Activated CD8-positive, alpha-beta T cell treated with anti-CD3 and anti-CD28 coated beads for 36 hours (primary cell): ENCODE results near the gene NDOR1. TPM values are rescaled to one million over a fixed set of nuclear protein-coding genes. Genes with fewer than 3 reads are reported as not detected.

Source experiments
- ATAC-seq: fragments of 200-7000 bp; cut with Tn5 transposase; one replicate; pipeline ENCODE4 v1.10.0; 2021; ENCODE audit warnings: mild to moderate bottlenecking, moderate library complexity
- CTCF ChIA-PET: fragments of 350-600 bp; sonication (Branson Sonifier 250); formaldehyde crosslinking; loops from one replicate; lab custom pipeline; 2021; ENCODE audit warnings: antibody characterized with exemption; lab: Charles Lee
- POLR2A ChIA-PET: fragments of 350-600 bp; sonication (Branson Sonifier 250); formaldehyde crosslinking; loops from one replicate; lab custom pipeline; 2021; ENCODE audit warnings: antibody characterized with exemption; lab: Charles Lee
- DNase-seq: peaks from one replicate; pipeline ENCODE4 v3.0.0-alpha.2; 2020
- H3K27ac Mint-ChIP-seq: one replicate; pipeline ENCODE4 v1.8.0; 2021; ENCODE audit warnings: mild to moderate bottlenecking, mixed read lengths
- H3K27me3 Mint-ChIP-seq: one replicate; pipeline ENCODE4 v1.8.0; 2021; ENCODE audit warnings: mixed read lengths
- H3K36me3 Mint-ChIP-seq: one replicate; pipeline ENCODE4 v1.8.0; 2021; ENCODE audit warnings: low read depth, mixed read lengths
- H3K4me1 Mint-ChIP-seq: one replicate; pipeline ENCODE4 v1.8.0; 2021; ENCODE audit warnings: low read depth, mixed read lengths
- H3K4me3 Mint-ChIP-seq: one replicate; pipeline ENCODE4 v1.8.0; 2021; ENCODE audit warnings: mild to moderate bottlenecking, moderate library complexity, mixed read lengths
- H3K9me3 Mint-ChIP-seq: one replicate; pipeline ENCODE4 v1.8.0; 2021; ENCODE audit warnings: mixed read lengths
- intact Hi-C: fragments of 100-400 bp; cut with micrococcal nuclease; formaldehyde crosslinking; loops from one replicate; pipeline ENCODE4 v1.10.0; 2022
- total RNA-seq, 2 experiments: library from RNA; stranded (reverse); gene quantifications; one replicate each; pipeline ENCODE4 v1.2.3, GENCODE V29; 2021
- TF ChIP-seq, protein P1 (sequence below): fragments of 200-600 bp; IDR thresholded peaks from one replicate; pipeline ENCODE4 v1.8.0; 2022; ENCODE audit warnings: antibody characterized with exemption, mild to moderate bottlenecking

The NDOR1 gene
- total RNA-seq, 2 experiments from 2014 or later = 29.5 to 30.7 TPM

DNA sequence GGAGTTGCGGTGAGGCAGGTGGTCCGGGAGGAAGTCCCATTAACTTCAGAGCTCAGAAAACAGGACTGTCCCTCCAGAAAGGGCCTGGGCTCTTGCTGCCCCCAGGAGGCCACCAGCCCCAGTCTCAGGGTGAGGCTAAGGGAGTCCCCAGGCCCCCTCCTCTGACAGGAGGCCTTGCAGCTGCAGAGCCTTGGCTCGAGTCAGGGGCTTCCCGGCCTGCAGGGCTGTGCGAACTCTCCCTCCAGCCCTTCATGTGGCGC lies 42.3 kb downstream of the NDOR1 start:
- ATAC-seq (no peak), DNase-seq (no peak)
- no peaks in the 10 kb centered on the region for H3K27me3 Mint-ChIP-seq
- H3K9me3 Mint-ChIP-seq = no peaks in the 10 kb centered on the region
- POLR2A ChIA-PET = interaction anchor here (0.7 kb wide), 1 partner anchor 9 kb away, joined by 3 read pairs; no protein-coding TSS in a partner anchor
- H3K4me3 Mint-ChIP-seq = no peak overlapping the region
- no peak overlapping the region for H3K27ac Mint-ChIP-seq
- H3K36me3 Mint-ChIP-seq = peaks cover 11% of the 10 kb centered on the region
- CTCF ChIA-PET = interaction anchor here (0.9 kb wide), 1 partner anchor 11 kb away, joined by 3 read pairs; no protein-coding TSS in a partner anchor
- intact Hi-C loops = no loop called here
- TF ChIP-seq, protein P1, sequence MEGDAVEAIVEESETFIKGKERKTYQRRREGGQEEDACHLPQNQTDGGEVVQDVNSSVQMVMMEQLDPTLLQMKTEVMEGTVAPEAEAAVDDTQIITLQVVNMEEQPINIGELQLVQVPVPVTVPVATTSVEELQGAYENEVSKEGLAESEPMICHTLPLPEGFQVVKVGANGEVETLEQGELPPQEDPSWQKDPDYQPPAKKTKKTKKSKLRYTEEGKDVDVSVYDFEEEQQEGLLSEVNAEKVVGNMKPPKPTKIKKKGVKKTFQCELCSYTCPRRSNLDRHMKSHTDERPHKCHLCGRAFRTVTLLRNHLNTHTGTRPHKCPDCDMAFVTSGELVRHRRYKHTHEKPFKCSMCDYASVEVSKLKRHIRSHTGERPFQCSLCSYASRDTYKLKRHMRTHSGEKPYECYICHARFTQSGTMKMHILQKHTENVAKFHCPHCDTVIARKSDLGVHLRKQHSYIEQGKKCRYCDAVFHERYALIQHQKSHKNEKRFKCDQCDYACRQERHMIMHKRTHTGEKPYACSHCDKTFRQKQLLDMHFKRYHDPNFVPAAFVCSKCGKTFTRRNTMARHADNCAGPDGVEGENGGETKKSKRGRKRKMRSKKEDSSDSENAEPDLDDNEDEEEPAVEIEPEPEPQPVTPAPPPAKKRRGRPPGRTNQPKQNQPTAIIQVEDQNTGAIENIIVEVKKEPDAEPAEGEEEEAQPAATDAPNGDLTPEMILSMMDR = no peak
- peaks cover 11% of the 10 kb centered on the region for H3K4me1 Mint-ChIP-seq

DNA sequence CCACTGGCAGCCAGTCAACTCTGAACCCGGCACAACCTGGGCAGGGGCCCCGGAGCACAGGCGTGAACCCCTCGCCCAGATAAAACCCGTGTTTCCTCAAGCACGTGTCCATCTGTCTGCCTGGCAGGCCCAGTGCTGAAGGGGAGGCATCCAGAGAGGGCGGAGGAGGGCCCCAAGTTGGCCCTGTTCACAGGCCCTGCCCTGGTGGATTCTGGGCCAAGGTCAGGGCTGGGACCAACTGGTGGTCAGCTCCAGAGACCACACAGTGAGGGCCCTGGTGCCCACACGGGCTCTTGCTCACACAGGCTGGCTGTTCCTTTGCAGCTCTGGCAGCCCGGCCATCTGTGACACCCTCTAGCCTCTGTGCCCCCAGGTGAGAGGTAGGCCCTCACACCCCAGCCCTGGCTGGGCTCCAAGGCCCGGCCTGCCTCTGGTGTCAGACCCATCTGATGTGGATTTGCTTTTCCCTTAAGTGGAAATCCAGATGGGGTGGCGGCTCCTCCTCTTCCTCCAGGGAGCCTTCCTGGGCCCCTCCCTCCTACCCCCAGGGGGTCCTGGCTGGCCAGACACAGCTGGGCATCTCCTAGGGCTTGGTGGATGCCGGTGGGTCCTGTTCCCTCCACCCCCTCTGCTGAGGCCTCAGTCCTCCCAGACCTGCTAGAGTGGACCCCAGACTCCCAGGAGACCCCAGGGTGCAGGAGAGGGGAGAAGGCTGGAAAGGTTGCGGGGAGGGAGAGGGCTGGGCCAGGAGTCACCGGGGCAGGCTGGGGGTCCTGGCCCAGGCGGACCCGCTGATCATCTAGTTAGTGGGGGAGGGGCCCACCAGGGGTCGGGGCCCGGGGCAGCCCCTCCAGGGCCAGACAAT lies 45.1 kb downstream of the NDOR1 start:
- Mint-ChIP-seq H3K27ac (no peak overlapping the region), H3K27me3 (no peaks in the 10 kb centered on the region), H3K4me1 (peaks cover 3% of the 10 kb centered on the region), H3K9me3 (no peaks in the 10 kb centered on the region), H3K4me3 (no peak overlapping the region), H3K36me3 (no peaks in the 10 kb centered on the region)
- DNase-seq (no peak), ATAC-seq (no peak)
- ChIA-PET CTCF (no interaction called here), POLR2A (interaction anchor here (0.6 to 7.2 kb wide), 4 partner anchors 10 to 87 kb away, joined by 3 to 113 read pairs (median 6); partner anchors contain the start of gene TUBB4B)
- TF ChIP-seq, protein P1 = no peak
- intact Hi-C loops = no loop called here

DNA sequence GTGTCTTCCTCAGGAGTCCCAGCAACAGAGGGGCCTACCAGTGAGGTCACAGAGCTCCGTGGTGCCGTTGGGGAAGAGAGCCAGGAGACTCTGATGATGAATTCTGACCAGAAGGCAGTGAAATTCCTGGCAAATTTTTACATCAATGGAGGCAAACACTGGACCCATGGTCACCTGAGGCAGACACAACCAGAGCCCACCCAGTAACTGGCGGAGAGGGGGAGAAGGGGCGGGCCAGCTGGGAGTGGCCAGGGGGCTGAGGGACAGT lies 45.6 kb downstream of the NDOR1 start, which contains the start of gene STPG3:
Gene STPG3, plus strand, starts transcription at position 93 of the 268 bp plus-strand sequence. Its CDS starts 1 bp downstream, at position 94.
- no peak for ATAC-seq
- no peak within 1 kb of the TSS for H3K4me3 Mint-ChIP-seq

DNA sequence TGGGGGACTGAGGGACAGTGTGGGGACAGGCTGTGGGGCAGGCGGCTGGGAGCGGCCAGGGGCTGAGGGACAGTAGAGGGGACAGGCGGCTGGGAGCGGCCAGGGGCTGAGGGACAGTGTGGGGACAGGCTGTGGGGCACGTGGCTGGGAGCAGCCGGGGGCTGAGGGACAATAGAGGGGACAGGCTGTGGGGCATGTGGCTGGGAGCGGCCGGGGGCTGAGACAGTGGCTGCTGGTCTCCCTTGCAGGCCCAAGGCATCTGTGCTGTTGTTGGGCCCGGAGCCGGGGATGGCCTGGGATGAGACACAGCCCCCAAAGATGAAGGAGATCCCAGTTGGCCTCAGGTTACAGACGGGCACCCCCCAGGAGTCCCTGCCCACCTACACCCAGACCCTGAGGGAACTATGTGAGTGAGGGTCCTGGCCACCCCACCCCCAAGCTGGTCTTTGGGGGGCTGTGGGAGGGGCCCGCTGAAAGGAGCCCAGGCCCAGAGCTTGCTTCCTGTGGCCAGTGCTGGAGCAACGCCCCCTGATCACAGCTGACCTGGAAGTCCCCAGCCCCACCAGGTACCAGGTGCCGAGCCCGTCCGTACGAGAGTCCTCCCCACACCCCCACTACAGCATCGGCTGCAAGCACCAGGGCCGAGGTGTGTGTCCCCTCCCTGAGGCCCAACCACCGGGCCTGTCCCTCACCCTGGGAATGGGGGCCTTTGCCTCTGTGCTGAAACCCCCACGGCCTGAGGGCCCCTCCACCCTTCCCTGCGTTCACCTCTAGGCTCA lies 46.2 kb downstream of the NDOR1 start:
- no peak overlapping the region for H3K4me3 Mint-ChIP-seq
- ChIA-PET CTCF (no interaction called here), POLR2A (interaction anchor here (0.6 to 7.2 kb wide), 2 partner anchors 11 to 88 kb away, joined by 3 to 113 read pairs; partner anchors contain the start of gene TUBB4B)
- TF ChIP-seq, protein P1 = no peak
- DNase-seq = no peak
- no peak overlapping the region for H3K27ac Mint-ChIP-seq
- no peaks in the 10 kb centered on the region for H3K27me3 Mint-ChIP-seq
- intact Hi-C loops = no loop called here
- ATAC-seq = no peak
- peaks cover 6% of the 10 kb centered on the region for H3K36me3 Mint-ChIP-seq
- peaks cover 10% of the 10 kb centered on the region for H3K4me1 Mint-ChIP-seq
- H3K9me3 Mint-ChIP-seq = no peaks in the 10 kb centered on the region

More for the DNA sequence above, 45.6 kb downstream of the NDOR1 start, which contains the start of gene STPG3:
- Mint-ChIP-seq H3K4me1 (peaks cover 4% of the 10 kb centered on the region), H3K9me3 (no peaks in the 10 kb centered on the region), H3K27me3 (no peaks in the 10 kb centered on the region), H3K27ac (no peak within 1 kb of the TSS), H3K36me3 (peaks cover under 1% of the 10 kb centered on the region)
- ChIA-PET CTCF (no interaction called here), POLR2A (interaction anchor here (0.6 to 7.2 kb wide), 2 partner anchors 10 to 88 kb away, joined by 3 to 113 read pairs; partner anchors contain the start of gene TUBB4B)
- DNase-seq = no peak
- intact Hi-C loops = no loop called here
- TF ChIP-seq, protein P1 = no peak
